ENCODE measurements around the gene SMYD3. TPM values are rescaled to one million over a fixed set of nuclear protein-coding genes. Genes with fewer than 3 reads are reported as not detected.

Gene SMYD3
- total RNA-seq, 1 experiment from 2014 or later = 25.5 TPM

- no peak overlapping the region for H4K8ac ChIP-seq (replicated peaks; ENCODE audit: insufficient read length, low read depth, low read length)
- no peak overlapping the region for H3K27ac Mint-ChIP-seq
- no peaks in the 10 kb centered on the region for H4K20me1 ChIP-seq (ENCODE audit: control insufficient read depth, insufficient read depth, insufficient read length)
- no peak overlapping the region for H3K14ac ChIP-seq (ENCODE audit: insufficient read depth, low read length)
- no peak overlapping the region for H2BK20ac ChIP-seq (ENCODE audit: low read depth, low read length, poor library complexity, severe bottlenecking)
- no peaks in the 10 kb centered on the region for H3K27me3 ChIP-seq (ENCODE audit: insufficient read depth, low read length)
- no peak overlapping the region for H2BK12ac ChIP-seq (ENCODE audit: insufficient read length, low read depth, low read length)
- no peaks in the 10 kb centered on the region for H3K79me2 ChIP-seq (ENCODE audit: insufficient read depth, low read length)
- H3K9ac ChIP-seq (ENCODE audit: extremely low read depth, insufficient read length, low read length) = no peak overlapping the region
- no peak overlapping the region for H3K23ac ChIP-seq (ENCODE audit: insufficient read length, low read depth, low read length)
- H3K27ac ChIP-seq (ENCODE audit: insufficient read length, low read depth, low read length) = no peak overlapping the region
- no peak overlapping the region for H3K4ac ChIP-seq (ENCODE audit: low read depth, low read length)
- H3K56ac ChIP-seq (ENCODE audit: insufficient read length, low read depth, low read length) = no peak overlapping the region
- H2AFZ ChIP-seq (ENCODE audit: low read length) = no peak overlapping the region
- H3K9me3 ChIP-seq (ENCODE audit: control insufficient read depth, low read depth, low read length) = no peaks in the 10 kb centered on the region
- WGBS (ENCODE audit: extremely low coverage, insufficient read length, low lambda C conversion rate) = no CpG with 5 or more reads among the region's 1 CpG
- no peak overlapping the region for H2BK15ac ChIP-seq (ENCODE audit: low read depth, low read length)
- H4K5ac ChIP-seq (ENCODE audit: insufficient read length, low read depth, low read length) = no peak overlapping the region
- H3K23me2 ChIP-seq (ENCODE audit: insufficient read length, low read depth, low read length, poor library complexity, severe bottlenecking) = no peaks in the 10 kb centered on the region
- no peak overlapping the region for H3K18ac ChIP-seq (ENCODE audit: insufficient read length, low read depth, low read length)
- H3K27me3 Mint-ChIP-seq (ENCODE audit: low read depth) = no peaks in the 10 kb centered on the region
- H2BK120ac ChIP-seq (ENCODE audit: low read depth, low read length, poor library complexity, severe bottlenecking) = no peak overlapping the region
- H3K4me1 Mint-ChIP-seq = peaks cover 5 to 6% of the 10 kb centered on the region in 2 experiments; a peak in 2 of 4 replicates
- no peak overlapping the region for H3K4me2 ChIP-seq (ENCODE audit: insufficient read depth, insufficient read length, low read length)
- H2AK5ac ChIP-seq (ENCODE audit: insufficient read length, low read length) = no peak overlapping the region
- H4K91ac ChIP-seq (ENCODE audit: insufficient read length, low read depth, low read length) = no peak overlapping the region
- H2BK5ac ChIP-seq (ENCODE audit: insufficient read length, low read length) = no peak overlapping the region
- no peaks in the 10 kb centered on the region for H3K36me3 Mint-ChIP-seq (ENCODE audit: insufficient read depth in 1 of 3, low read depth in 3 of 3)
- H3K9me3 Mint-ChIP-seq = no peaks in the 10 kb centered on the region
- H3K79me1 ChIP-seq (ENCODE audit: insufficient read depth, low read depth, low read length, poor library complexity, severe bottlenecking) = no peaks in the 10 kb centered on the region
- DNase-seq = no peak
- no peak for TF ChIP-seq CTCF (conservative IDR thresholded peaks at IDR 0.05)
- no peaks in the 10 kb centered on the region for H3K4me1 ChIP-seq (ENCODE audit: insufficient read depth, low read length)
- no peak overlapping the region for H3K4me3 Mint-ChIP-seq
- no peak overlapping the region for H3T11ph ChIP-seq (ENCODE audit: low read length)
Measured at GRCh38 chr1:246455476-246455875, 51.6 kb downstream of the SMYD3 start.

Data from H9 (cell line).